ENCODE data around the gene POM121.
"Not testable (repeated sequence)": the region's sequence is repeated elsewhere in the genome, so short reads cannot be mapped to it uniquely, and the experiment has no call there.

- not testable (repeated sequence) for TF ChIP-seq POLR2A, POLR2AphosphoS5 (IDR thresholded peaks at IDR 0.05; ENCODE audit: low read depth, low read length)
Measured at GRCh38 chr7:72942956-72943355, 18.1 kb downstream of the POM121 start.

All from GM12892 (cell line).